ENCODE results near the gene PPIF. TPM values are rescaled to one million over a fixed set of nuclear protein-coding genes. Genes with fewer than 3 reads are reported as not detected.

PPIF gene
- total and polyA plus RNA-seq, 2 experiments from 2014 or later = 24.6 to 45.5 TPM

GRCh38 chr10:79376751-79377556 lies 29.7 kb downstream of the PPIF start:
- no peaks in the 10 kb centered on the region for H4K20me1 ChIP-seq (ENCODE audit: insufficient read depth)
- H3K27me3 ChIP-seq (replicated peaks; ENCODE audit: insufficient read depth) = no peaks in the 10 kb centered on the region
- in situ Hi-C loops (cut with MboI) = no loop called here
- no peak overlapping the region for H2AFZ ChIP-seq
- WGBS, 2 experiments (ENCODE audit: low coverage in 1 of 2, low lambda C conversion rate in 2 of 2, missing lambda C conversion rate in 2 of 2) = 92% methylated on average over 10 to 12 of the region's 12 CpGs
- H3F3A ChIP-seq (ENCODE audit: insufficient read depth) = peaks cover 11% of the 10 kb centered on the region; the same call in 1 of the 2 replicates
- no peaks in the 10 kb centered on the region for H3K79me2 ChIP-seq (ENCODE audit: insufficient read depth)
- H3K4me3 ChIP-seq = no peak overlapping the region
- no peak for DNase-seq
- no peak overlapping the region for H3K27ac ChIP-seq
- TF ChIP-seq EZH2phosphoT487 (IDR thresholded peaks at IDR 0.05; ENCODE audit: insufficient read depth, low read depth) (no peak), EZH2 (IDR thresholded peaks at IDR 0.05; ENCODE audit: insufficient read depth, poor library complexity, severe bottlenecking) (no peak)
- peaks cover 30% of the 10 kb centered on the region for H3K4me1 ChIP-seq (ENCODE audit: insufficient read depth)
- H3K9me2 ChIP-seq (ENCODE audit: insufficient read depth) = no peaks in the 10 kb centered on the region
- H3K36me3 ChIP-seq (ENCODE audit: low read depth) = no peaks in the 10 kb centered on the region
- no peaks in the 10 kb centered on the region for H3K9me3 ChIP-seq (ENCODE audit: low read depth)
- H3K9ac ChIP-seq = no peak overlapping the region
- no peak overlapping the region for H3K4me2 ChIP-seq (ENCODE audit: unreplicated experiment)

GRCh38 chr10:79377557-79378382 lies 30.5 kb downstream of the PPIF start:
- no peaks in the 10 kb centered on the region for H3K27me3 ChIP-seq (replicated peaks; ENCODE audit: insufficient read depth)
- H3K36me3 ChIP-seq (ENCODE audit: low read depth) = no peaks in the 10 kb centered on the region
- H3K79me2 ChIP-seq (ENCODE audit: insufficient read depth) = no peaks in the 10 kb centered on the region
- no peak overlapping the region for H3K9ac ChIP-seq
- H3K4me2 ChIP-seq (ENCODE audit: unreplicated experiment) = no peak overlapping the region
- no peak overlapping the region for H3K4me3 ChIP-seq
- no peaks in the 10 kb centered on the region for H3K9me3 ChIP-seq (ENCODE audit: low read depth)
- H2AFZ ChIP-seq = no peak overlapping the region
- in situ Hi-C loops (cut with MboI) = no loop called here
- 94% methylated on average over 35 to 36 of the region's 36 CpGs for WGBS, 2 experiments (ENCODE audit: low coverage in 1 of 2, low lambda C conversion rate in 2 of 2, missing lambda C conversion rate in 2 of 2)
- H3K9me2 ChIP-seq (ENCODE audit: insufficient read depth) = no peaks in the 10 kb centered on the region
- no peak for TF ChIP-seq EZH2 (IDR thresholded peaks at IDR 0.05; ENCODE audit: insufficient read depth, poor library complexity, severe bottlenecking)
- no peak for TF ChIP-seq EZH2phosphoT487 (IDR thresholded peaks at IDR 0.05; ENCODE audit: insufficient read depth, low read depth)
- H3K27ac ChIP-seq = no peak overlapping the region
- DNase-seq = no peak
- peaks cover 17% of the 10 kb centered on the region for H3F3A ChIP-seq (ENCODE audit: insufficient read depth)
- peaks cover 39% of the 10 kb centered on the region for H3K4me1 ChIP-seq (ENCODE audit: insufficient read depth)
- no peaks in the 10 kb centered on the region for H4K20me1 ChIP-seq (ENCODE audit: insufficient read depth)

GRCh38 chr10:79378383-79378646 lies 31.0 kb downstream of the PPIF start:
- H3K4me2 ChIP-seq (ENCODE audit: unreplicated experiment) = no peak overlapping the region
- H3K79me2 ChIP-seq (ENCODE audit: insufficient read depth) = no peaks in the 10 kb centered on the region
- H3K27ac ChIP-seq = no peak overlapping the region
- H4K20me1 ChIP-seq (ENCODE audit: insufficient read depth) = no peaks in the 10 kb centered on the region
- H3K4me3 ChIP-seq = no peak overlapping the region
- no peak for DNase-seq
- H3K36me3 ChIP-seq (ENCODE audit: low read depth) = no peaks in the 10 kb centered on the region
- no peak overlapping the region for H3K9ac ChIP-seq
- no peaks in the 10 kb centered on the region for H3K9me2 ChIP-seq (ENCODE audit: insufficient read depth)
- in situ Hi-C loops (cut with MboI) = no loop called here
- peaks cover 19% of the 10 kb centered on the region for H3F3A ChIP-seq (ENCODE audit: insufficient read depth)
- H3K4me1 ChIP-seq (ENCODE audit: insufficient read depth) = peaks cover 42% of the 10 kb centered on the region
- WGBS, 2 experiments (ENCODE audit: low coverage in 1 of 2, low lambda C conversion rate in 2 of 2, missing lambda C conversion rate in 2 of 2) = 82 to 93% methylated on average over 6 to 7 of the region's 7 CpGs
- H3K9me3 ChIP-seq (ENCODE audit: low read depth) = no peaks in the 10 kb centered on the region
- no peaks in the 10 kb centered on the region for H3K27me3 ChIP-seq (replicated peaks; ENCODE audit: insufficient read depth)
- H2AFZ ChIP-seq = no peak overlapping the region
- TF ChIP-seq EZH2phosphoT487 (IDR thresholded peaks at IDR 0.05; ENCODE audit: insufficient read depth, low read depth) (no peak), EZH2 (IDR thresholded peaks at IDR 0.05; ENCODE audit: insufficient read depth, poor library complexity, severe bottlenecking) (no peak)

GRCh38 chr10:79378647-79379511 lies 31.6 kb downstream of the PPIF start:
- DNase-seq = no peak
- TF ChIP-seq EZH2phosphoT487 (IDR thresholded peaks at IDR 0.05; ENCODE audit: insufficient read depth, low read depth) = no peak
- TF ChIP-seq EZH2 (IDR thresholded peaks at IDR 0.05; ENCODE audit: insufficient read depth, poor library complexity, severe bottlenecking) = no peak
- H3K27ac ChIP-seq = no peak overlapping the region
- no peaks in the 10 kb centered on the region for H3K79me2 ChIP-seq (ENCODE audit: insufficient read depth)
- H3K4me3 ChIP-seq = no peak overlapping the region
- no peak overlapping the region for H2AFZ ChIP-seq
- no peaks in the 10 kb centered on the region for H3K27me3 ChIP-seq (replicated peaks; ENCODE audit: insufficient read depth)
- H3K36me3 ChIP-seq (ENCODE audit: low read depth) = no peaks in the 10 kb centered on the region
- 84 to 87% methylated on average over 19 to 22 of the region's 22 CpGs for WGBS, 2 experiments (ENCODE audit: low coverage in 1 of 2, low lambda C conversion rate in 2 of 2, missing lambda C conversion rate in 2 of 2)
- H3K9me2 ChIP-seq (ENCODE audit: insufficient read depth) = no peaks in the 10 kb centered on the region
- no peaks in the 10 kb centered on the region for H3K9me3 ChIP-seq (ENCODE audit: low read depth)
- H3K4me1 ChIP-seq (ENCODE audit: insufficient read depth) = peaks cover 42% of the 10 kb centered on the region
- 0 out of 2 replicates have a peak overlapping the region, but pooled peaks have one; percentile 67 for H3K9ac ChIP-seq
- in situ Hi-C loops (cut with MboI) = no loop called here
- no peak overlapping the region for H3K4me2 ChIP-seq (ENCODE audit: unreplicated experiment)
- no peaks in the 10 kb centered on the region for H4K20me1 ChIP-seq (ENCODE audit: insufficient read depth)
- peaks cover 15% of the 10 kb centered on the region for H3F3A ChIP-seq (ENCODE audit: insufficient read depth)

Data from GM23248 (cell line).